ENCODE measurements around the gene GSTM3. TPM values are rescaled to one million over a fixed set of nuclear protein-coding genes. Genes with fewer than 3 reads are reported as not detected.
A peak's percentile ranks its signal among the peaks of the same experiment; 100 is the strongest.
"Not testable (repeated sequence)": the region's sequence is repeated elsewhere in the genome, so short reads cannot be mapped to it uniquely, and the experiment has no call there.

GSTM3 gene
- total RNA-seq, 1 experiment from 2014 or later = 223 TPM

- H3K4me3 ChIP-seq = no peak overlapping the region
- H3K36me3 ChIP-seq = no peaks in the 10 kb centered on the region
- no peak for DNase-seq (ENCODE audit: low read depth in 1 of 2, low spot score in 2 of 2)
- 0 out of 2 replicates have a peak, but pooled peaks cover 6% of the 10 kb centered on the region for H3K27me3 ChIP-seq (replicated peaks)
- no peaks in the 10 kb centered on the region for H3K9me3 ChIP-seq (replicated peaks)
- H3K4me1 ChIP-seq (replicated peaks) = no peaks in the 10 kb centered on the region; the same call in 1 of the 2 replicates
- no peak overlapping the region for H3K27ac ChIP-seq
Measured at GRCh38 chr1:109749221-109749620, 8.4 kb upstream of the GSTM3 start.

GRCh38 chr1:109748311-109748710, 7.5 kb upstream of the GSTM3 start:
- not testable (repeated sequence) for H3K4me1 ChIP-seq (replicated peaks); DNase-seq (ENCODE audit: low read depth in 1 of 2, low spot score in 2 of 2); H3K36me3 ChIP-seq; H3K9me3 ChIP-seq (replicated peaks); H3K4me3 ChIP-seq; H3K27me3 ChIP-seq (replicated peaks); H3K27ac ChIP-seq

- Histone ChIP-seq H3K9me3 (replicated peaks) (no peaks in the 10 kb centered on the region), H3K27ac (peak overlapping the region; percentile 69), H3K36me3 (peaks cover 35% of the 10 kb centered on the region), H3K27me3 (replicated peaks) (0 out of 2 replicates have a peak, but pooled peaks cover 5% of the 10 kb centered on the region), H3K4me1 (replicated peaks) (peaks cover 13% of the 10 kb centered on the region), H3K4me3 (peak overlapping the region; percentile 67)
- peak; percentile 82 to 88 for DNase-seq (ENCODE audit: low read depth in 1 of 2, low spot score in 2 of 2)
Measured at GRCh38 chr1:109739738-109740614, 862 bp downstream of the GSTM3 start.

GRCh38 chr1:109733236-109733870, 7.5 kb downstream of the GSTM3 start:
- H3K27me3 ChIP-seq (replicated peaks) = no peaks in the 10 kb centered on the region
- no peak overlapping the region for H3K4me3 ChIP-seq
- H3K36me3 ChIP-seq = peaks cover 23% of the 10 kb centered on the region
- H3K4me1 ChIP-seq (replicated peaks) = no peaks in the 10 kb centered on the region
- no peaks in the 10 kb centered on the region for H3K9me3 ChIP-seq (replicated peaks)
- H3K27ac ChIP-seq = no peak overlapping the region
- DNase-seq (ENCODE audit: low read depth in 1 of 2, low spot score in 2 of 2) = no peak

- Histone ChIP-seq H3K9me3 (replicated peaks) (no peaks in the 10 kb centered on the region), H3K27me3 (replicated peaks) (no peaks in the 10 kb centered on the region), H3K4me3 (no peak overlapping the region), H3K4me1 (replicated peaks) (no peaks in the 10 kb centered on the region), H3K27ac (no peak overlapping the region), H3K36me3 (peaks cover 14% of the 10 kb centered on the region)
- DNase-seq (ENCODE audit: low read depth in 1 of 2, low spot score in 2 of 2) = no peak
Measured at GRCh38 chr1:109732390-109732881, 8.4 kb downstream of the GSTM3 start.

- no peaks in the 10 kb centered on the region for H3K9me3 ChIP-seq (replicated peaks)
- H3K27ac ChIP-seq = no peak overlapping the region
- DNase-seq (ENCODE audit: low read depth in 1 of 2, low spot score in 2 of 2) = no peak
- H3K4me3 ChIP-seq = no peak overlapping the region
- peaks cover 2% of the 10 kb centered on the region; the same call in 1 of the 2 replicates for H3K36me3 ChIP-seq
- H3K27me3 ChIP-seq (replicated peaks) = no peaks in the 10 kb centered on the region
- no peaks in the 10 kb centered on the region for H3K4me1 ChIP-seq (replicated peaks)
Measured at GRCh38 chr1:109730666-109731065, 10.2 kb downstream of the GSTM3 start.

GRCh38 chr1:109728870-109729269, 12.0 kb downstream of the GSTM3 start:
- Histone ChIP-seq H3K4me3 (no peak overlapping the region), H3K9me3 (replicated peaks) (no peaks in the 10 kb centered on the region), H3K4me1 (replicated peaks) (no peaks in the 10 kb centered on the region), H3K36me3 (no peaks in the 10 kb centered on the region), H3K27me3 (replicated peaks) (no peaks in the 10 kb centered on the region), H3K27ac (no peak overlapping the region)
- no peak for DNase-seq (ENCODE audit: low read depth in 1 of 2, low spot score in 2 of 2)

GRCh38 chr1:109726728-109727373, 14.0 kb downstream of the GSTM3 start:
- no peak overlapping the region for H3K4me3 ChIP-seq
- 0 out of 2 replicates have a peak, but pooled peaks cover 3% of the 10 kb centered on the region for H3K4me1 ChIP-seq (replicated peaks)
- no peaks in the 10 kb centered on the region for H3K36me3 ChIP-seq
- DNase-seq (ENCODE audit: low read depth in 1 of 2, low spot score in 2 of 2) = no peak
- H3K27ac ChIP-seq = no peak overlapping the region
- H3K27me3 ChIP-seq (replicated peaks) = no peaks in the 10 kb centered on the region
- H3K9me3 ChIP-seq (replicated peaks) = no peaks in the 10 kb centered on the region

- no peaks in the 10 kb centered on the region for H3K27me3 ChIP-seq (replicated peaks)
- 0 out of 2 replicates have a peak, but pooled peaks cover 3% of the 10 kb centered on the region for H3K4me1 ChIP-seq (replicated peaks)
- no peak for DNase-seq (ENCODE audit: low read depth in 1 of 2, low spot score in 2 of 2)
- H3K36me3 ChIP-seq = no peaks in the 10 kb centered on the region
- H3K4me3 ChIP-seq = no peak overlapping the region
- no peak overlapping the region for H3K27ac ChIP-seq
- no peaks in the 10 kb centered on the region for H3K9me3 ChIP-seq (replicated peaks)
Measured at GRCh38 chr1:109726007-109726406, 14.8 kb downstream of the GSTM3 start.

- H3K9me3 ChIP-seq (replicated peaks) = no peaks in the 10 kb centered on the region
- no peaks in the 10 kb centered on the region for H3K36me3 ChIP-seq
- no peaks in the 10 kb centered on the region for H3K27me3 ChIP-seq (replicated peaks)
- H3K4me1 ChIP-seq (replicated peaks) = 0 out of 2 replicates have a peak, but pooled peaks cover 3% of the 10 kb centered on the region
- no peak for DNase-seq (ENCODE audit: low read depth in 1 of 2, low spot score in 2 of 2)
- no peak overlapping the region for H3K4me3 ChIP-seq
- H3K27ac ChIP-seq = no peak overlapping the region
Measured at GRCh38 chr1:109725510-109725909, 15.3 kb downstream of the GSTM3 start.

GRCh38 chr1:109724933-109725332, 15.9 kb downstream of the GSTM3 start:
- Histone ChIP-seq H3K27me3 (replicated peaks) (no peaks in the 10 kb centered on the region), H3K27ac (no peak overlapping the region), H3K4me1 (replicated peaks) (peaks cover 5% of the 10 kb centered on the region), H3K9me3 (replicated peaks) (no peaks in the 10 kb centered on the region), H3K4me3 (no peak overlapping the region), H3K36me3 (no peaks in the 10 kb centered on the region)
- DNase-seq (ENCODE audit: low read depth in 1 of 2, low spot score in 2 of 2) = no peak

GRCh38 chr1:109722908-109723691, 17.7 kb downstream of the GSTM3 start:
- Histone ChIP-seq H3K36me3 (no peaks in the 10 kb centered on the region), H3K4me1 (replicated peaks) (peaks cover 20% of the 10 kb centered on the region), H3K27me3 (replicated peaks) (no peaks in the 10 kb centered on the region), H3K4me3 (no peak overlapping the region), H3K27ac (no peak overlapping the region), H3K9me3 (replicated peaks) (no peaks in the 10 kb centered on the region)
- DNase-seq (ENCODE audit: low read depth in 1 of 2, low spot score in 2 of 2) = no peak

- H3K9me3 ChIP-seq (replicated peaks) = no peaks in the 10 kb centered on the region
- H3K4me3 ChIP-seq = no peak overlapping the region
- DNase-seq (ENCODE audit: low read depth in 1 of 2, low spot score in 2 of 2) = no peak
- H3K27ac ChIP-seq = no peak overlapping the region
- H3K4me1 ChIP-seq (replicated peaks) = peaks cover 20% of the 10 kb centered on the region
- H3K36me3 ChIP-seq = no peaks in the 10 kb centered on the region
- no peaks in the 10 kb centered on the region for H3K27me3 ChIP-seq (replicated peaks)
Measured at GRCh38 chr1:109721971-109722370, 18.9 kb downstream of the GSTM3 start.
